HG02970 (cell line): Measurements from ENCODE around the gene HOMER3.
"Not testable (repeated sequence)": the region's sequence is repeated elsewhere in the genome, so short reads cannot be mapped to it uniquely, and the experiment has no call there.

Source experiments
- ATAC-seq: cut with Tn5 transposase; IDR thresholded peaks from one replicate; pipeline ENCODE4 v1.9.1; 2021; ENCODE audit warnings: mild to moderate bottlenecking, moderate library complexity, moderate number of reproducible peaks; ENCODE audit not compliant: unreplicated experiment, low FRiP score

HOMER3 gene

GRCh38 chr19:18928018-18928805 lies 12.8 kb downstream of the HOMER3 start:
- no peak for ATAC-seq

GRCh38 chr19:18924684-18925213 lies 16.3 kb downstream of the HOMER3 start:
- no peak for ATAC-seq

GRCh38 chr19:18922228-18922985 lies 18.6 kb downstream of the HOMER3 start:
- no peak for ATAC-seq

- no peak for ATAC-seq
Observed at GRCh38 chr19:18921593-18921992, 19.4 kb downstream of the HOMER3 start.

GRCh38 chr19:18920400-18920799 lies 20.6 kb downstream of the HOMER3 start:
- ATAC-seq, result no peak

- ATAC-seq, result peak; percentile 7
Observed at GRCh38 chr19:18919900-18920214, 21.2 kb downstream of the HOMER3 start.

- peak; percentile 94 for ATAC-seq
Observed at GRCh38 chr19:18919086-18919899, 21.7 kb downstream of the HOMER3 start, which contains the start of the genes COPE and DDX49. COPE (minus strand) TSS chr19:18919387; CDS start chr19:18919348, 39 bp downstream. DDX49 (plus strand) TSS chr19:18919715; CDS start chr19:18919742, 27 bp downstream.

GRCh38 chr19:18917593-18917992 lies 23.4 kb downstream of the HOMER3 start:
- ATAC-seq, result not testable (repeated sequence)

- no peak for ATAC-seq
Observed at GRCh38 chr19:18915639-18916038, 25.4 kb downstream of the HOMER3 start.

- ATAC-seq, result no peak
Observed at GRCh38 chr19:18913466-18913865, 27.6 kb downstream of the HOMER3 start.

- no peak for ATAC-seq
Observed at GRCh38 chr19:18912933-18913332, 28.1 kb downstream of the HOMER3 start.

- ATAC-seq, result no peak
Observed at GRCh38 chr19:18910801-18911436, 30.1 kb downstream of the HOMER3 start.

- ATAC-seq, result no peak
Observed at GRCh38 chr19:18910010-18910409, 31.0 kb downstream of the HOMER3 start.

- ATAC-seq, result no peak
Observed at GRCh38 chr19:18908917-18909619, 31.9 kb downstream of the HOMER3 start.

GRCh38 chr19:18906605-18907519 lies 34.2 kb downstream of the HOMER3 start:
- no peak for ATAC-seq

GRCh38 chr19:18905513-18906236 lies 35.3 kb downstream of the HOMER3 start:
- no peak for ATAC-seq

GRCh38 chr19:18905058-18905456 lies 36.0 kb downstream of the HOMER3 start:
- ATAC-seq, result no peak
